ENCODE data around the gene CCDC158. TPM values are rescaled to one million over a fixed set of nuclear protein-coding genes. Genes with fewer than 3 reads are reported as not detected.

The CCDC158 gene
- total and polyA plus RNA-seq, 2 donors (not counting 3 experiments of a cell fraction or from before 2014, with no cell fraction given): not detected

DNA sequence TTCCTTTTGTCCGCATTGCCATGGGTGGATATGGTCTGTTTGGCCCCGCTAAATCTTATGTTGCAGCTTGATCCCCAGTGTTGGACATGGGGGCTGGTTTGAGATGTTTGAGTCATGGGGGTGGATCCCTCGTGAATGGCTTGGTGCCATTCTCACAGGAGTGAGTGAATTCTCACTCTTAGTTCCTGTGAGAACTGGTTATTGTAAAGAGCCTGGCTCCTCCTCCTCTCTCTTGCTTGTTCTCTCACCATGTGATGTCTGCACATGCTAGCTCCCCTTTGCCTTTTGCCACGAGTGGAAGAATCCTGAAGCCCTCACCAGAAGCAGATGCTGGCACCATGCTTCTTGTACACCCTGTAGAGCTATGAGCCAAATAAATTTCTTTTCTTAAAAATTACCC lies 137.0 kb downstream of the CCDC158 start:
- dilution Hi-C loops (cut with MboI; ENCODE audit: extremely low pct_ligation_motif_present, low sequenced_read_pairs): no loop called here
- no TSS peak for BruUV-seq (replicated peaks)

More for the DNA sequence above, 137.0 kb downstream of the CCDC158 start:
- ChIA-PET POLR2A (no interaction called here), CTCF (no interaction called here)
- no peak for FAIRE-seq
- Histone ChIP-seq H3K9me1 (replicated peaks; ENCODE audit: control insufficient read depth, extremely low read depth, insufficient read depth, low read length) (no peaks in the 10 kb centered on the region), H3K4me1 (ENCODE audit: control insufficient read depth, extremely low read depth, insufficient read depth, low read length) (no peaks in the 10 kb centered on the region), H3K36me3 (ENCODE audit: control insufficient read depth in 2 of 2, extremely low read depth in 1 of 2, insufficient read depth in 2 of 2, low read length in 2 of 2) (no peaks in the 10 kb centered on the region), H3K9ac (replicated peaks; ENCODE audit: extremely low read depth, insufficient read depth, low read length) (no peak overlapping the region), H3K27me3 (ENCODE audit: control insufficient read depth in 2 of 2, insufficient read depth in 2 of 2, low read length in 2 of 2) (no peaks in the 10 kb centered on the region), H3K4me2 (ENCODE audit: insufficient read depth, low read length) (no peak overlapping the region), H3K9me3 (replicated peaks; ENCODE audit: control insufficient read depth, insufficient read depth, low read length) (no peaks in the 10 kb centered on the region), H3K4me3 (replicated peaks in 1 of 3; ENCODE audit: insufficient read depth in 1 of 3, low read depth in 1 of 3, low read length in 3 of 3) (no peak overlapping the region), H2AFZ (ENCODE audit: low read depth, low read length) (no peak overlapping the region), H3K79me2 (ENCODE audit: control insufficient read depth, insufficient read depth, low read length) (no peaks in the 10 kb centered on the region), H3K27ac (ENCODE audit: insufficient read depth, low read depth, low read length) (no peak overlapping the region), H4K20me1 (replicated peaks; ENCODE audit: control insufficient read depth, extremely low read depth, insufficient read depth, low read length) (no peaks in the 10 kb centered on the region)
- intact Hi-C loops (cut with micrococcal nuclease): no loop called here
- DNase-seq (ENCODE audit: low read depth, low spot score): no peak
- TF ChIP-seq POLR2AphosphoS5 (IDR thresholded peaks at IDR 0.05; ENCODE audit: insufficient read depth, low read depth, low read length): no peak
- TF ChIP-seq MYC (IDR thresholded peaks at IDR 0.05; ENCODE audit: low read depth, low read length): no peak
- no peak for TF ChIP-seq POLR2A (IDR thresholded peaks at IDR 0.05; ENCODE audit: low read depth, low read length)
- TF ChIP-seq, protein P1, sequence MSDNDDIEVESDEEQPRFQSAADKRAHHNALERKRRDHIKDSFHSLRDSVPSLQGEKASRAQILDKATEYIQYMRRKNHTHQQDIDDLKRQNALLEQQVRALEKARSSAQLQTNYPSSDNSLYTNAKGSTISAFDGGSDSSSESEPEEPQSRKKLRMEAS (IDR thresholded peaks at IDR 0.05; ENCODE audit: insufficient read depth, insufficient read length): no peak
- no peak for TF ChIP-seq EZH2 (IDR thresholded peaks at IDR 0.05; ENCODE audit: borderline replicate concordance, low read depth, low read length, severe bottlenecking)
- no peak for TF ChIP-seq GATA2 (IDR thresholded peaks at IDR 0.05; ENCODE audit: insufficient read depth, insufficient read length, low read depth, low read length)
- no peak for TF ChIP-seq FOS (IDR thresholded peaks at IDR 0.05; ENCODE audit: borderline replicate concordance, insufficient read depth, low read length)
- no peak for TF ChIP-seq JUN (IDR thresholded peaks at IDR 0.05; ENCODE audit: borderline replicate concordance, insufficient read depth, insufficient read length, low read depth)
- no peak for TF ChIP-seq CTCF (IDR thresholded peaks at IDR 0.05; ENCODE audit: extremely low read depth in 1 of 2, insufficient read depth in 1 of 2, low read depth in 1 of 2, low read length in 2 of 2)

Data from endothelial cell of umbilical vein (primary cell).